ENCODE measurements around the gene IL1A.
A peak's percentile ranks its signal among the peaks of the same experiment; 100 is the strongest.

The IL1A gene

GRCh38 chr2:112803691-112804521, 19.6 kb upstream of the IL1A start:
- no peak overlapping the region for H3K27ac ChIP-seq
- DNase-seq (ENCODE audit: low spot score): peak; percentile 83
- no peak for TF ChIP-seq CTCF (conservative IDR thresholded peaks at IDR 0.05; ENCODE audit: low read depth)
- CTCF ChIA-PET: interaction anchor here (0.6 kb wide), 1 partner anchor 39 kb away, joined by 3 read pairs; no protein-coding TSS in a partner anchor
- POLR2A ChIA-PET (ENCODE audit: low non-redundant PET): no interaction called here

GRCh38 chr2:112800881-112801583, 16.7 kb upstream of the IL1A start:
- DNase-seq (ENCODE audit: low spot score): no peak
- POLR2A ChIA-PET (ENCODE audit: low non-redundant PET): no interaction called here
- CTCF ChIA-PET: no interaction called here
- H3K27ac ChIP-seq: no peak overlapping the region
- no peak for TF ChIP-seq CTCF (conservative IDR thresholded peaks at IDR 0.05; ENCODE audit: low read depth)

GRCh38 chr2:112798979-112799975, 15.0 kb upstream of the IL1A start:
- ChIA-PET CTCF (no interaction called here), POLR2A (ENCODE audit: low non-redundant PET) (no interaction called here)
- DNase-seq (ENCODE audit: low spot score): no peak
- no peak overlapping the region for H3K27ac ChIP-seq
- TF ChIP-seq CTCF (conservative IDR thresholded peaks at IDR 0.05; ENCODE audit: low read depth): no peak

GRCh38 chr2:112796486-112796885, 12.2 kb upstream of the IL1A start:
- ChIA-PET CTCF (no interaction called here), POLR2A (ENCODE audit: low non-redundant PET) (no interaction called here)
- no peak for DNase-seq (ENCODE audit: low spot score)

GRCh38 chr2:112795774-112796173, 11.5 kb upstream of the IL1A start:
- no peak for TF ChIP-seq CTCF (conservative IDR thresholded peaks at IDR 0.05; ENCODE audit: low read depth)
- H3K27ac ChIP-seq: peak overlapping the region; percentile 97
- POLR2A ChIA-PET (ENCODE audit: low non-redundant PET): interaction anchor here (0.7 kb wide), 1 partner anchor 19 kb away, joined by 3 read pairs; no protein-coding TSS in a partner anchor
- peak; percentile 58 for DNase-seq (ENCODE audit: low spot score)
- CTCF ChIA-PET: interaction anchor here (0.6 to 1.6 kb wide), 3 partner anchors 89 to 307 kb away, joined by 3 to 8 read pairs (median 4); no protein-coding TSS in a partner anchor

More at GRCh38 chr2:112796486-112796885, 12.2 kb upstream of the IL1A start:
- H3K27ac ChIP-seq: peak overlapping the region; percentile 97
- TF ChIP-seq CTCF (conservative IDR thresholded peaks at IDR 0.05; ENCODE audit: low read depth): no peak
